Measurements from ENCODE around the gene LMF1. TPM values are rescaled to one million over a fixed set of nuclear protein-coding genes. Genes with fewer than 3 reads are reported as not detected.

The LMF1 gene
- total RNA-seq, 4 donors from 2014 or later = 7.7 to 15.8 (median 10.2) TPM

DNA sequence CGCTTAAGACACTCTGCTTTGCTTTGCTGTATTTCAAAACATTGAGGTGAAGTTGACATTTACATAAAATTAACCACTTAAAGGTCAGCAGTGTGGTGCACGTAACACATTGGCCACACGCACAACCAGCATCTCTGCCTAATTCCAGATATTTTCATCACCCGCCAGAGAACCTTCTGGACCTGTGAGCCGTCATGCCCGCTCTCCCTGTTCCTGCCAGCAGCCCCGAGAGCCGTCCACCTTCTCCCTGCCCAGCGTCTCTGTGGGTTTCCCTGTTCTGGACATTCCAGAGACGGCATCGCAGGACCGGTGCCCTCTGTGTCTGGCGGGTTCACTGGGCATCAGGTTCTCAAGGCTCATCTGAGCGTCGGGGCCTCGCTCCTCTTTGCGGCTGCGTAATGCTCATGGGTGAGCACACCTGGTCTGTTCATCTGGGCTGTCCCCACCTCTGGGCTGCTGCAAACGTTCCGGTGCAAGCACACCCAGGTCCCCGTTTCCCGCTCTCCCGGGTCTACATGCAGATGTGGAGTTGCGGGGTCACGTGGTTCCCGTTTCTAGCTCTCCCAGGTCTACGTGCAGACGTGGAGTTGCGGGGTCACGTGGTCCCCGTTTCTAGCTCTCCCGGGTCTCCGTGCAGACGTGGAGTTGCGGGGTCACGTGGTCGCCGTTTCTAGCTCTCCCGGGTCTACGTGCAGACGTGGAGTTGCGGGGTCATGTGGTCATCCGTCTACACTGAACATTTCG lies 122.1 kb downstream of the LMF1 start:
- in situ Hi-C loops (cut with MboI; ENCODE audit: low sequenced_read_pairs in 4 of 4) (no loop called here), intact Hi-C loops (cut with DNase I; ENCODE audit: low total_unique reads) (no loop called here)
- no peak for ATAC-seq
- H3K4me1 ChIP-seq = no peaks in the 10 kb centered on the region
- H3K9me3 ChIP-seq = no peaks in the 10 kb centered on the region
- H3K27ac ChIP-seq = no peak overlapping the region
- no peaks in the 10 kb centered on the region for H3K36me3 ChIP-seq
- no peak overlapping the region for H3K4me3 ChIP-seq
- no peaks in the 10 kb centered on the region for H3K27me3 ChIP-seq
- DNase-seq = no peak
- no peak for TF ChIP-seq POLR2A (IDR thresholded peaks at IDR 0.05)
- TF ChIP-seq, protein P1, sequence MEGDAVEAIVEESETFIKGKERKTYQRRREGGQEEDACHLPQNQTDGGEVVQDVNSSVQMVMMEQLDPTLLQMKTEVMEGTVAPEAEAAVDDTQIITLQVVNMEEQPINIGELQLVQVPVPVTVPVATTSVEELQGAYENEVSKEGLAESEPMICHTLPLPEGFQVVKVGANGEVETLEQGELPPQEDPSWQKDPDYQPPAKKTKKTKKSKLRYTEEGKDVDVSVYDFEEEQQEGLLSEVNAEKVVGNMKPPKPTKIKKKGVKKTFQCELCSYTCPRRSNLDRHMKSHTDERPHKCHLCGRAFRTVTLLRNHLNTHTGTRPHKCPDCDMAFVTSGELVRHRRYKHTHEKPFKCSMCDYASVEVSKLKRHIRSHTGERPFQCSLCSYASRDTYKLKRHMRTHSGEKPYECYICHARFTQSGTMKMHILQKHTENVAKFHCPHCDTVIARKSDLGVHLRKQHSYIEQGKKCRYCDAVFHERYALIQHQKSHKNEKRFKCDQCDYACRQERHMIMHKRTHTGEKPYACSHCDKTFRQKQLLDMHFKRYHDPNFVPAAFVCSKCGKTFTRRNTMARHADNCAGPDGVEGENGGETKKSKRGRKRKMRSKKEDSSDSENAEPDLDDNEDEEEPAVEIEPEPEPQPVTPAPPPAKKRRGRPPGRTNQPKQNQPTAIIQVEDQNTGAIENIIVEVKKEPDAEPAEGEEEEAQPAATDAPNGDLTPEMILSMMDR (IDR thresholded peaks at IDR 0.05 in 4 of 5, conservative IDR thresholded peaks at IDR 0.05 in 1 of 5) = no peak

DNA sequence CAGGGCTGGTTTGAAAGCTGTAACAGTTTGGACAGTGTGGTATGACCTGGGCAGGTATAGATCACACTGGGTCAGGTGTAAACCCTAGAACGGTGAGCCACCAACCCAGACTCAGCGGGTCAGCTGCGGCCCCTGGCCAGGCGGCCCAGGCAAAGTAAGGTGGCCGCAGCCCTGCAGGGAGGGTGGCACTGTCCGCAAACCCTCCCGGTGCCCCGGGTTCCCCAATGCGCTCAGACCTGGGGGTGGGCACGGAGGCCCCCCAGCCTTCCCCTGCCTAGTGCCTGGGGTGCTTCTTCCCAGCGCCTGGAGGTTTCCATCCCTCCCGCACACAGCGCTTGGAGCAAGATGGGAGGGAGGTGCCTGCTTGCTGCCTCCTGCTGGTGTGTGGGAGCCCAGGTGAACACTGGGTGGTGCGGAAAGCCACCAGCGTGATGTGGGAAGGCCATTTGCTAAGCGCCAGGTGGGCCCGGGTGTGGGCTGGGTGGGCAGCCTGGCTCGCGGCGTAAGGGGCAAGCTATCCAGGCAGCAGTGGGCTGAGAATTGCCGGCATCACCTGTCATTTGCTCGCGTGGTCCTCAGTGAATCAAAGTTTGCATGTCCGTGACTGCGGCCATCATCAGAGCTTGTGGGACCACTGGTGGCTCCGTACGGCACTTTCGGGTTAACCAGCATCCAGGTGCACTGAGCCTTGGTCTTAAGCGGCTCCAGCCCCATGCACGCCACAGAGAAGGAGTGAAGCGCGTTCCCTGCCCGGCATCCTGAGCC lies 122.9 kb downstream of the LMF1 start:
- H3K36me3 ChIP-seq = no peaks in the 10 kb centered on the region
- no peak for ATAC-seq
- H3K4me1 ChIP-seq = no peaks in the 10 kb centered on the region
- no peak for DNase-seq
- no peak overlapping the region for H3K27ac ChIP-seq
- H3K9me3 ChIP-seq = no peaks in the 10 kb centered on the region
- intact Hi-C loops (cut with DNase I; ENCODE audit: low total_unique reads) (no loop called here), in situ Hi-C loops (cut with MboI; ENCODE audit: low sequenced_read_pairs in 4 of 4) (no loop called here)
- H3K4me3 ChIP-seq = no peak overlapping the region
- no peak for TF ChIP-seq POLR2A (IDR thresholded peaks at IDR 0.05)
- TF ChIP-seq, protein P1 (IDR thresholded peaks at IDR 0.05 in 4 of 5, conservative IDR thresholded peaks at IDR 0.05 in 1 of 5) = no peak
- peaks cover 0 to 2% (median 0%) of the 10 kb centered on the region in 3 donors for H3K27me3 ChIP-seq

DNA sequence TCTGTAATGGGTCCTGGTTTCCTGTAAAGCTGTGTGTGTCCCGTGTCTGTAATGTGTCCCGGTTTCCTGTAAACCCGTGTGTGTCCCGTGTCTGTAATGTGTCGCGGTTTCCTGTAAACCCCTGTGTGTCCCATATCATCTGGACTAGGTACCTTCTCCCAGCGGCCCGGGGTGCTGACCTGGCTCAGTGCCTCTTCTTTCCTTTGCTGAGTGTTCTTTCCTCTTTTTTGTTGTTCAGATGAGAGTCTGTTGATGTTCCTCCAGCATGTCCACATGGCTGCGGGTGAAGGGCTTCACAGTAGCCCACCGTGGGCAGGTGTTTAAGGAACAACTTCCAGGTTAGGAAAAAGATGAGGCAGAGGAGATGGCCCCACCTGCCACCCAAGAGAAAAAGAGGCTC lies 123.6 kb downstream of the LMF1 start:
- H3K4me3 ChIP-seq = no peak overlapping the region
- peaks cover 0 to 6% (median 0%) of the 10 kb centered on the region in 3 donors for H3K27me3 ChIP-seq
- no peak for TF ChIP-seq POLR2A (IDR thresholded peaks at IDR 0.05)
- TF ChIP-seq, protein P1 (IDR thresholded peaks at IDR 0.05 in 4 of 5, conservative IDR thresholded peaks at IDR 0.05 in 1 of 5) = no peak
- ATAC-seq = no peak
- H3K36me3 ChIP-seq = no peaks in the 10 kb centered on the region
- H3K27ac ChIP-seq = no peak overlapping the region
- intact Hi-C loops (cut with DNase I; ENCODE audit: low total_unique reads) (no loop called here), in situ Hi-C loops (cut with MboI; ENCODE audit: low sequenced_read_pairs in 4 of 4) (no loop called here)
- DNase-seq = no peak
- H3K4me1 ChIP-seq = no peaks in the 10 kb centered on the region
- no peaks in the 10 kb centered on the region for H3K9me3 ChIP-seq

DNA sequence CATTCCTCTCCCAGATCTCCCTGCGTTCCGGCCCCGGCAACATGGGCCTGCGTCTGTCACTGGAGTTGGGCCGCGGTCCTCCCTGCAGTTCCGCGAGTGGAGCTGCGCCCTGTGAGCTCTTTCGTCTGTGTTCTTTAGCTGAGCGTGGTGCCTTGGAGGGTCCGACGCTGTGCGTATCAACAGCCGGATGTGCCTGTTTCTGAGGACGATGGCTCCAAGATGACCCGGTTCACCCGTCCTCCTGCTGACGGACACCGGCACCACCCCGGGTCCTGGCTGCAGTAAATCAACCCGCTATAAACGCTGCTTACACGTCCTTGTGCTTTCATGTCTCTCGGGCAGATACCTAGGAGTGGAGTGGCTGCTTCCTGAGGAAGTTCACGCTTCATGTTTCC lies 125.4 kb downstream of the LMF1 start:
- H3K4me1 ChIP-seq = no peaks in the 10 kb centered on the region
- in situ Hi-C loops (cut with MboI; ENCODE audit: low sequenced_read_pairs in 4 of 4) = no loop called here
- intact Hi-C loops (cut with DNase I; ENCODE audit: low total_unique reads) = no loop called here
- no peak overlapping the region for H3K4me3 ChIP-seq
- no peaks in the 10 kb centered on the region for H3K36me3 ChIP-seq
- H3K9me3 ChIP-seq = no peaks in the 10 kb centered on the region
- DNase-seq (no peak), ATAC-seq (no peak)
- H3K27me3 ChIP-seq = peaks cover under 1 to 9% (median 7%) of the 10 kb centered on the region in 3 donors
- TF ChIP-seq POLR2A (IDR thresholded peaks at IDR 0.05) = no peak
- TF ChIP-seq, protein P1 (IDR thresholded peaks at IDR 0.05 in 4 of 5, conservative IDR thresholded peaks at IDR 0.05 in 1 of 5) = no peak
- H3K27ac ChIP-seq = no peak overlapping the region
